ENCODE results near the gene IGF2BP2. TPM values are rescaled to one million over a fixed set of nuclear protein-coding genes. Genes with fewer than 3 reads are reported as not detected.

Gene IGF2BP2
- total and polyA plus RNA-seq, 4 donors = 0.18 to 17.5 (median 6.1) TPM

GRCh38 chr3:185606196-185606595 lies 218.6 kb downstream of the IGF2BP2 start:
- 85 to 86% methylated on average over 4 of the region's 4 CpGs for WGBS, 2 donors
- intact Hi-C loops (cut with DNase I) = no loop called here
- peaks cover 2 to 4% of the 10 kb centered on the region in 2 donors for H3K36me3 ChIP-seq (ENCODE audit: control insufficient read depth in 1 of 2, insufficient read depth in 2 of 2, low read length in 1 of 2)

GRCh38 chr3:185605566-185605965 lies 219.3 kb downstream of the IGF2BP2 start:
- intact Hi-C loops (cut with DNase I) = no loop called here
- no peaks in the 10 kb centered on the region for H3K4me1 ChIP-seq (ENCODE audit: control insufficient read depth in 1 of 2, insufficient read depth in 2 of 2, low read length in 2 of 2)
- no peaks in the 10 kb centered on the region for H3K27me3 ChIP-seq (ENCODE audit: control insufficient read depth in 1 of 2, insufficient read depth in 2 of 2, low read length in 1 of 2)
- H3K4me3 ChIP-seq (ENCODE audit: low read length in 2 of 2) = no peak overlapping the region
- no peaks in the 10 kb centered on the region for H3K9me3 ChIP-seq (ENCODE audit: control insufficient read depth, low read length)
- no peak for DNase-seq
- ATAC-seq (ENCODE audit: low FRiP score) = no peak
- peaks cover 2 to 4% of the 10 kb centered on the region in 2 donors for H3K36me3 ChIP-seq (ENCODE audit: control insufficient read depth in 1 of 2, insufficient read depth in 2 of 2, low read length in 1 of 2)
- H3K27ac ChIP-seq (ENCODE audit: low read depth in 1 of 2, low read length in 2 of 2) = no peak overlapping the region

More at GRCh38 chr3:185606196-185606595, 218.6 kb downstream of the IGF2BP2 start:
- ATAC-seq (ENCODE audit: low FRiP score) (no peak), DNase-seq (no peak)
- no peaks in the 10 kb centered on the region for H3K4me1 ChIP-seq (ENCODE audit: control insufficient read depth in 1 of 2, insufficient read depth in 2 of 2, low read length in 2 of 2)
- H3K27me3 ChIP-seq (ENCODE audit: control insufficient read depth in 1 of 2, insufficient read depth in 2 of 2, low read length in 1 of 2) = no peaks in the 10 kb centered on the region
- no peaks in the 10 kb centered on the region for H3K9me3 ChIP-seq (ENCODE audit: control insufficient read depth, low read length)
- H3K4me3 ChIP-seq (ENCODE audit: low read length in 2 of 2) = no peak overlapping the region
- no peak overlapping the region for H3K27ac ChIP-seq (ENCODE audit: low read depth in 1 of 2, low read length in 2 of 2)

GRCh38 chr3:185595526-185595925 lies 229.3 kb downstream of the IGF2BP2 start:
- Histone ChIP-seq H3K36me3 (ENCODE audit: control insufficient read depth in 1 of 2, insufficient read depth in 2 of 2, low read length in 1 of 2) (peaks cover 0 to 2% of the 10 kb centered on the region in 2 donors), H3K27ac (ENCODE audit: low read depth in 1 of 2, low read length in 2 of 2) (no peak overlapping the region), H3K27me3 (ENCODE audit: control insufficient read depth in 1 of 2, insufficient read depth in 2 of 2, low read length in 1 of 2) (no peaks in the 10 kb centered on the region), H3K4me3 (ENCODE audit: low read length in 2 of 2) (no peak overlapping the region), H3K4me1 (ENCODE audit: control insufficient read depth in 1 of 2, insufficient read depth in 2 of 2, low read length in 2 of 2) (no peaks in the 10 kb centered on the region), H3K9me3 (ENCODE audit: control insufficient read depth, low read length) (no peaks in the 10 kb centered on the region)
- DNase-seq (no peak), ATAC-seq (ENCODE audit: low FRiP score) (no peak)
- WGBS, 2 donors = 92 to 95% methylated on average over 4 of the region's 4 CpGs
- intact Hi-C loops (cut with DNase I) = no loop called here

- Histone ChIP-seq H3K36me3 (ENCODE audit: control insufficient read depth in 1 of 2, insufficient read depth in 2 of 2, low read length in 1 of 2) (peaks cover 0 to 2% of the 10 kb centered on the region in 2 donors), H3K4me1 (ENCODE audit: control insufficient read depth in 1 of 2, insufficient read depth in 2 of 2, low read length in 2 of 2) (no peaks in the 10 kb centered on the region), H3K4me3 (ENCODE audit: low read length in 2 of 2) (no peak overlapping the region), H3K27me3 (ENCODE audit: control insufficient read depth in 1 of 2, insufficient read depth in 2 of 2, low read length in 1 of 2) (no peaks in the 10 kb centered on the region), H3K27ac (ENCODE audit: low read depth in 1 of 2, low read length in 2 of 2) (no peak overlapping the region), H3K9me3 (ENCODE audit: control insufficient read depth, low read length) (no peaks in the 10 kb centered on the region)
- intact Hi-C loops (cut with DNase I) = no loop called here
- WGBS, 2 donors = 67 to 71% methylated on average over 3 of the region's 3 CpGs
- DNase-seq (no peak), ATAC-seq (ENCODE audit: low FRiP score) (no peak)
Observed at GRCh38 chr3:185594073-185594472, 230.8 kb downstream of the IGF2BP2 start.

Small RNA genes lying within 50 kb of the gene (microRNA-seq; reads per million reads assigned to microRNA genes)
- 0 reads per million in 2 donors for gene MIR548AQ

Other genes starting within 250 kb of the IGF2BP2 start
- gene SENP2, start 238.7 kb downstream of the IGF2BP2 start, total RNA-seq = 10 to 100 TPM; 36.5 to 41.6 TPM
- gene SENP2, start 238.7 kb downstream of the IGF2BP2 start, polyA plus RNA-seq = 10 to 100 TPM; 13.6 to 15.4 TPM
- 100 to 1,000 TPM; 104 to 150 TPM for gene TRA2B, start 113.0 kb upstream of the IGF2BP2 start, total RNA-seq
- gene TRA2B, start 113.0 kb upstream of the IGF2BP2 start, polyA plus RNA-seq = 10 to 100 TPM; 77.4 to 77.9 TPM